AG04449 (cell line): Measurements from ENCODE around the gene LBX2.

ENCODE experiments used
- CTCF ChIA-PET: fragments of 350-600 bp; formaldehyde crosslinking; extraction: SDS; loops from one replicate; lab custom pipeline; 2021; ENCODE audit warnings: antibody characterized with exemption; lab: Yijun Ruan, JAX
- POLR2A ChIA-PET: fragments of 400-600, 350-600 bp; formaldehyde crosslinking; extraction: SDS; loops from one replicate; lab custom pipeline; 2020; ENCODE audit warnings: antibody characterized with exemption, inconsistent platforms; lab: Yijun Ruan, JAX
- DNase-seq: peaks from one replicate; pipeline ENCODE4 v3.0.0-alpha.2; 2010; ENCODE audit warnings: low read depth, low spot score
- H3K4me3 ChIP-seq: 2 replicates; pipeline ENCODE4 v1.5.1; 2011; ENCODE audit warnings: low read depth, mild to moderate bottlenecking, control low read depth, low read length
- TF ChIP-seq, protein P1 (sequence below): IDR thresholded peaks from one replicate; pipeline ENCODE4 v1.5.1; 2011; ENCODE audit warnings: mild to moderate bottlenecking, moderate library complexity, low read length, control low read depth, inconsistent platforms; ENCODE audit not compliant: insufficient read depth; ENCODE audit errors: missing control alignments

The LBX2 gene

DNA sequence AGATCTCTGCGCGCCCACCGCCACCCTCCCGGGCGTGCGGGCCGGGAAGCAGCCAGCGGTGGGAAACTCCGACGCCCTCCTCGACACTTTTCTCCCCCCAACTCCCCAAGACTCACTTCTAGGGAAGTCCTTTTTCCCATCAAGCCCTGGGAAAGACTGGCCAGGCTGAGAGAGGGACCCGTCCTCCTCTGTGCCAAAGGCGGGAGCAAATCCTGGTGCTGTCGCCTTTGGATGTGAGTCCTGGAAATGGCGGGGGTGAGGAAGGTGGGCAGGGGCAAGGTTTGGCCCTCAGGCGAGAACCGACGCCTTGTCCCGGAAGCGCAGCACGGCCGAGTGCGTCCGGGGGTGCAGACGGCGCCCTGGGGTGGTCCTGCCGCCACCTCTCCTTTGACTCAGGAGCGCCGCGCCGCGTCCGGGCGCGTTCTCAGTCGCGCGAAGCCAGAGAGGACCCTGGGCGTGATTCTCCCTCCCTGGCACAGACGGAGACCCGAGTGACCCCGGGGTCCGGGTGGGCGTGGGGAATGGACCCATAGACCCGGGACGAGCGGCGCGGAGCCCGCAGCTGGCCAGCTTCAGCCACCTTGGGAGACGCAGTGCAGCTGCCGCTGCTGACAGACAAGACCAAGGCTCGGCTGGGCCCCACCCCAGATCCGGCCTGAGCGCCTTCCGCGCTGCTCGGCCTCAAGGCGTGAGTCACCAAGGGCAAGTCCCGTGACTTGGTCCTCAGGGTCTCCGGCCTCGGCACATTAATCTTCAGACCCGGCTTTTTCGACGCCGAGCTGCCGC is 3.5 kb upstream of the LBX2 start:
- ChIA-PET CTCF (interaction anchor here (1.0 to 13.6 kb wide), 4 partner anchors 10 to 84 kb away, joined by 3 to 202 read pairs (median 20); partner anchors contain the start of genes CCDC142 and TTC31), POLR2A (interaction anchor here (0.6 to 1.5 kb wide), 7 partner anchors 20 to 87 kb away, joined by 3 to 11 read pairs (median 3); partner anchors contain the start of genes AUP1, CCDC142, DQX1 and HTRA2)
- peak overlapping the region; percentile 64 for H3K4me3 ChIP-seq
- TF ChIP-seq, protein P1, sequence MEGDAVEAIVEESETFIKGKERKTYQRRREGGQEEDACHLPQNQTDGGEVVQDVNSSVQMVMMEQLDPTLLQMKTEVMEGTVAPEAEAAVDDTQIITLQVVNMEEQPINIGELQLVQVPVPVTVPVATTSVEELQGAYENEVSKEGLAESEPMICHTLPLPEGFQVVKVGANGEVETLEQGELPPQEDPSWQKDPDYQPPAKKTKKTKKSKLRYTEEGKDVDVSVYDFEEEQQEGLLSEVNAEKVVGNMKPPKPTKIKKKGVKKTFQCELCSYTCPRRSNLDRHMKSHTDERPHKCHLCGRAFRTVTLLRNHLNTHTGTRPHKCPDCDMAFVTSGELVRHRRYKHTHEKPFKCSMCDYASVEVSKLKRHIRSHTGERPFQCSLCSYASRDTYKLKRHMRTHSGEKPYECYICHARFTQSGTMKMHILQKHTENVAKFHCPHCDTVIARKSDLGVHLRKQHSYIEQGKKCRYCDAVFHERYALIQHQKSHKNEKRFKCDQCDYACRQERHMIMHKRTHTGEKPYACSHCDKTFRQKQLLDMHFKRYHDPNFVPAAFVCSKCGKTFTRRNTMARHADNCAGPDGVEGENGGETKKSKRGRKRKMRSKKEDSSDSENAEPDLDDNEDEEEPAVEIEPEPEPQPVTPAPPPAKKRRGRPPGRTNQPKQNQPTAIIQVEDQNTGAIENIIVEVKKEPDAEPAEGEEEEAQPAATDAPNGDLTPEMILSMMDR, result peak; percentile 55
- DNase-seq, result no peak

DNA sequence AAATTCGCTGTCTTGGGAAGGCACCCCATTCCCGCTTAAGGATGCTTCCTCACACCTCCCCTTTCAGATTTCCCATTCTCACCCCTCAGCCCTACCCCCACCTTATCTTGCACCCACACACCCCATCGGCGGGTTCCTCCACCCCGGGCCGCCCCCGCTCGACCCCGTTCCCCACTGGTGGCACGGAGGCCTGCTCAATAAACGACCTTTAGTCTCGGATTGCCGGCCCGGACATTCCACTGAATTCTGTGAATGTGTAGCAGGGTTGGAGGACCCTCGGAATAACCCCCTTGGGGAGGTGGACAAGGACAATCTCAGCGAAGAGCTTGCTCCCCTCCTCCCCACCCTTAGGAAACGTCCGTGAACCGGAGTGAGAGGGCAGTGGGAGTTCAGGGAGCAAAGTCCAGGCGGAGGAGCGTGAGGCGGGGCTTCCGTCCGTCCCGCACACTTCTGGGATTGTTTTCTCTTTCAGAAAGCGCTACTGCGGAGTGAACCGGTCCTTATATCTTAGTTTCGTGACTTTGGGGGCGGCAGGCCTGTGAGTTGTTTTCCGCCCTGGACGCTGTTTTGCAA is 2.8 kb upstream of the LBX2 start:
- ChIA-PET CTCF (interaction anchor here (1.2 to 13.6 kb wide), 4 partner anchors 9 to 85 kb away, joined by 3 to 202 read pairs (median 22); partner anchors contain the start of genes CCDC142 and TTC31), POLR2A (no interaction called here)
- TF ChIP-seq, protein P1, result no peak
- H3K4me3 ChIP-seq, result peak overlapping the region; percentile 64
- no peak for DNase-seq

- TF ChIP-seq, protein P1, result no peak
- ChIA-PET POLR2A (no interaction called here), CTCF (interaction anchor here (0.7 to 13.6 kb wide), 4 partner anchors 8 to 85 kb away, joined by 3 to 202 read pairs (median 16); partner anchors contain the start of genes CCDC142 and TTC31)
- DNase-seq, result no peak
- peak overlapping the region; percentile 29; the same call in 1 of the 2 replicates for H3K4me3 ChIP-seq
These were observed 2.1 kb upstream of the LBX2 start for GRCh38 chr2:74501335-74502071.

DNA sequence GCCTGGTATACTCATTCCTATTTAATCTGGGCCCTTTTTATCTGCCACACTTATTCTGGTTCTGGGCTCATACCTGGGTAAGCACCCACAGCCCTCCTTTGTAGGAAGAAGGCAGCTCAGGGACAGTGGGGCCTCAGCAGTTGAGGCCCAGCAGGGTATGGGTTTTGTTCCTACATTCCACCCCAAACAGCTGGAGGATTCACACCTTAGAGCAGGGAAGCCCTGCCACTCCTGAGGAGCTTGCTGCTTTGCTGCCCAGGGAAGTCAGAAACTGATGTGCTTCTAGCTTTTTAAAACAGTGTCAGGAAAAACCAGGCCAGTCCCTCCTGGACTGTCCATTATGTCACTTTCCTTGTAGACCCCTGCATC is 1.2 kb upstream of the LBX2 start:
- TF ChIP-seq, protein P1, result no peak
- CTCF ChIA-PET, result interaction anchor here (1.2 to 13.6 kb wide), 3 partner anchors 10 to 86 kb away, joined by 3 to 202 read pairs (median 29); partner anchors contain the start of genes CCDC142 and TTC31
- H3K4me3 ChIP-seq, result no peak overlapping the region
- no peak for DNase-seq
- POLR2A ChIA-PET, result interaction anchor here (1.1 to 1.3 kb wide), 2 partner anchors 18 to 28 kb away, joined by 3 to 5 read pairs; partner anchors contain the start of genes CCDC142, MRPL53 and TTC31

DNA sequence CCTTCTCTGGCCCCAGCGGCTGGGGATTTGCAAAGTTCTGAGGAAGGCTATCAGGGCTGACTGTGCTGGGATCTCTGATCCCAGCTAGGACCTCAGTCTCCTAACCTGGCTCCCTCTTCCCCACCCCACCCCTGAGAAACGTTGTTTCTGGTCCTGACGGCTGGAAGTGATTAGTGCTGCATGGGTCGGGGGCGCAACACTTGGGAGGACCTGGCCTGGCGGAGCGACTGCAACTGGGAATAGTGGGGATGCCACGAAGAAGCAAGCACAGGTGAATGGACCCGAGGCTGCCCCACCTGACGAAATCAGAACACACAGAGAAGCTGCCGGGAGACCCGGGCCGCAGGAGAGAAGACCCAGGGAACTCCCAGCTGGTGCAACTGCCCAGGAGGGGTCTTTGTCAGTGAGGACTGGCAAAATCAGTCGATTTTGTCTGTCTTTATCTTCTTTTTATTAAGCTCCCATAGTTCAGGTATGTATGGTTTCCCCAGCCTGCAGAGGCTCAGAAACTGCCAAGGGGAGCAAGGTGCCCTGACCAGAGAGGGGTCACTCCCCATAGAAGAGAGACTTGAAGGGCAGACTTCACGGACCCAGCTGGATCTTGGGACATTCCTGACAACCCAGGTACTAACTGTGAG is 656 bp upstream of the LBX2 start:
- ChIA-PET CTCF (interaction anchor here (1.2 to 13.6 kb wide), 3 partner anchors 10 to 87 kb away, joined by 3 to 202 read pairs (median 29); partner anchors contain the start of genes CCDC142 and TTC31), POLR2A (interaction anchor here (1.1 to 1.3 kb wide), 2 partner anchors 17 to 28 kb away, joined by 3 to 5 read pairs; partner anchors contain the start of genes CCDC142, MRPL53 and TTC31)
- no peak overlapping the region; the same call in 1 of the 2 replicates for H3K4me3 ChIP-seq
- TF ChIP-seq, protein P1, result no peak
- no peak for DNase-seq
